Erythroblast (primary cell): ENCODE results near the gene SPAG16.

Experiments
- DNase-seq, 2 experiments: peaks; one replicate each; lab custom pipeline; 2025; lab: John Stamatoyannopoulos, UW
- GATA1 ChIP-seq: IDR thresholded peaks from 2 replicates; pipeline ENCODE4 v1.6.1; 2011; ENCODE audit warnings: low read depth, mild to moderate bottlenecking, control low read depth, low read length, moderate library complexity
- POLR2A ChIP-seq: IDR thresholded peaks from 2 replicates; pipeline ENCODE4 v1.6.1; 2011; ENCODE audit warnings: mild to moderate bottlenecking, low read length

SPAG16 gene

GRCh38 chr2:213411582-213412289, 127.5 kb downstream of the SPAG16 start:
- no peak for DNase-seq
- TF ChIP-seq POLR2A = no peak
- no peak for TF ChIP-seq GATA1

- TF ChIP-seq POLR2A = no peak
- no peak for TF ChIP-seq GATA1
- no peak for DNase-seq
Observed at GRCh38 chr2:213415093-213415492, 130.8 kb downstream of the SPAG16 start.

- TF ChIP-seq GATA1 = no peak
- no peak for TF ChIP-seq POLR2A
- no peak for DNase-seq
Observed at GRCh38 chr2:213416832-213417231, 132.6 kb downstream of the SPAG16 start.

GRCh38 chr2:213419980-213420379, 135.7 kb downstream of the SPAG16 start:
- TF ChIP-seq POLR2A (no peak), GATA1 (no peak)
- DNase-seq = no peak

GRCh38 chr2:213420828-213421385, 136.6 kb downstream of the SPAG16 start:
- no peak for TF ChIP-seq GATA1
- TF ChIP-seq POLR2A = no peak
- no peak for DNase-seq

- no peak for TF ChIP-seq POLR2A
- no peak for TF ChIP-seq GATA1
- no peak for DNase-seq
Observed at GRCh38 chr2:213422211-213422610, 137.9 kb downstream of the SPAG16 start.

GRCh38 chr2:213425618-213426017, 141.4 kb downstream of the SPAG16 start:
- DNase-seq = no peak
- TF ChIP-seq GATA1 (no peak), POLR2A (no peak)

GRCh38 chr2:213429516-213429915, 145.3 kb downstream of the SPAG16 start:
- TF ChIP-seq POLR2A = no peak
- no peak for TF ChIP-seq GATA1
- no peak for DNase-seq

- no peak for DNase-seq
- TF ChIP-seq POLR2A (no peak), GATA1 (no peak)
Observed at GRCh38 chr2:213443921-213444320, 159.7 kb downstream of the SPAG16 start.

- DNase-seq = peak; percentile 73 to 86
- TF ChIP-seq GATA1 (no peak), POLR2A (no peak)
Observed at GRCh38 chr2:213451542-213452239, 167.4 kb downstream of the SPAG16 start.

GRCh38 chr2:213455316-213456008, 171.2 kb downstream of the SPAG16 start:
- DNase-seq = no peak
- TF ChIP-seq POLR2A = no peak
- no peak for TF ChIP-seq GATA1

- TF ChIP-seq GATA1 (no peak), POLR2A (no peak)
- DNase-seq = no peak
Observed at GRCh38 chr2:213475433-213475832, 191.2 kb downstream of the SPAG16 start.

- TF ChIP-seq POLR2A = no peak
- TF ChIP-seq GATA1 = no peak
- DNase-seq = no peak
Observed at GRCh38 chr2:213476641-213477040, 192.4 kb downstream of the SPAG16 start.

GRCh38 chr2:213490087-213490486, 205.8 kb downstream of the SPAG16 start:
- no peak for TF ChIP-seq GATA1
- TF ChIP-seq POLR2A = no peak
- DNase-seq = no peak
